Naive thymus-derived CD8-positive, alpha-beta T cell (primary cell): ENCODE data around the gene MALT1. TPM values are rescaled to one million over a fixed set of nuclear protein-coding genes. Genes with fewer than 3 reads are reported as not detected.
"Not testable (repeated sequence)": the region's sequence is repeated elsewhere in the genome, so short reads cannot be mapped to it uniquely, and the experiment has no call there.

Experiments
- ATAC-seq, 2 donors: fragments of 150-1000 bp; cut with Tn5 transposase in 1 of 2; sonication (Bioruptor Pico), chemical (Tn5 transposase) in 1 of 2; 1 replicate in 1 of 2; 2 replicates in 1 of 2; pipeline ENCODE4 v1.10.0; 2021; ENCODE audit warnings: mild to moderate bottlenecking in 2 of 2, moderate library complexity in 2 of 2
- POLR2A ChIA-PET: fragments of 350-600 bp; sonication (Branson Sonifier 250); formaldehyde crosslinking; loops from one replicate; lab custom pipeline; 2021; ENCODE audit warnings: antibody characterized with exemption; lab: Charles Lee
- DNase-seq, 10 donors: peaks; one replicate each; pipeline versions ENCODE4 v3.0.0 to v3.0.0-alpha.2; 2020 to 2022
- H3K27ac Mint-ChIP-seq, 10 donors: one replicate each; pipeline ENCODE4 v1.8.0; 2020 to 2022; ENCODE audit warnings: mild to moderate bottlenecking in 10 of 10, mixed read lengths in 10 of 10, moderate library complexity in 4 of 10, inconsistent platforms in 1 of 10
- H3K27me3 Mint-ChIP-seq, 5 donors: one replicate each; pipeline ENCODE4 v1.8.0; 2021 to 2022; ENCODE audit warnings: mixed read lengths in 5 of 5
- H3K36me3 Mint-ChIP-seq, 3 donors: one replicate each; pipeline ENCODE4 v1.8.0; 2020 to 2022; ENCODE audit warnings: mixed read lengths in 3 of 3, mild to moderate bottlenecking in 2 of 3, inconsistent platforms in 1 of 3
- H3K4me1 Mint-ChIP-seq, 4 donors: one replicate each; pipeline ENCODE4 v1.8.0; 2021 to 2022; ENCODE audit warnings: mixed read lengths in 4 of 4
- H3K4me3 Mint-ChIP-seq, 10 donors: one replicate each; pipeline ENCODE4 v1.8.0; 2020 to 2022; ENCODE audit warnings: mild to moderate bottlenecking in 10 of 10, mixed read lengths in 10 of 10, moderate library complexity in 6 of 10, inconsistent platforms in 1 of 10
- H3K9me3 Mint-ChIP-seq, 9 donors: one replicate each; pipeline ENCODE4 v1.8.0; 2020 to 2022; ENCODE audit warnings: mixed read lengths in 9 of 9, mild to moderate bottlenecking in 3 of 9, inconsistent platforms in 1 of 9, moderate library complexity in 1 of 9
- polyA plus RNA-seq, 3 donors: library from polyadenylated mRNA; unstranded; fragments of 300-500 nt; fragmentation: Illumina TruSeq; gene quantifications; one replicate each; pipeline ENCODE4 v1.2.3, GENCODE V29; 2021
- total RNA-seq, 8 experiments: library from RNA in 2 of 8; stranded (reverse) in 2 of 8; gene quantifications; one replicate each; pipeline ENCODE4 v1.2.3 and lab custom pipeline; 2021 to 2026

Gene MALT1
- total and polyA plus RNA-seq, 5 experiments from 2014 or later: 24.7 to 78.6 (median 37.1) TPM

DNA sequence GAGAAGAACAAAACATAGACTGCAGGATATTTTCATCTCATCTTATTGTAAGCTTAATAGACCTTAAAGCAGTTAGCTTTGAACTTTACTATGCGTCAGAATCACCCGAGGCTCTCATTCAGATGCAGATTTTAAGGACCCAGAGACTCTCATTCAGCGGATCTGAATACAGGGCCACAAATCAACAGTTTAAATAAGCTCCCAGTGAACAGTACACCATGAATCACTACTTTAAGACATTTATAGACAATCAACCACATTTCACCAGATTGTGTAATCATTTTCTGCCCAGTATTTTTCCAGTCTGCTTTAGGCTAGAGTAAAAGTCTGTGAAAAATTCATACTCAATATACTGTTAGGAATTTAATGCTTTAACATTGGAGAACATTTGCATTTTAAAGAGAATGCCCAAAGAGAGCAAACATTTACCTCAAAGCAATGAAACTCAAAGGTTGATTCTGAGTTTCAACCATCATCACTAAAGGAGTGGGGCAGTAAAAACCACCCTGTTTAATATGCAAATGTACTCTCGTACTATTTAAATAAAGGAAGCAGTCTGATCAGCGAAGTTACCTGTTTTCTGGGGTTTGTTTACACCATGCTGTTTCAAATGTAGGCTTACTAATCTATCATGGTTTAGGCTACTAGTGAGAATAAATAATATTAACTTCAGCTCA, 31.4 kb upstream of the MALT1 start:
- H3K36me3 Mint-ChIP-seq: no peaks in the 10 kb centered on the region
- no peaks in the 10 kb centered on the region for H3K27me3 Mint-ChIP-seq
- H3K27ac Mint-ChIP-seq: no peak overlapping the region
- POLR2A ChIA-PET: interaction anchor here (0.6 kb wide), 1 partner anchor 62 kb away, joined by 4 read pairs; no protein-coding TSS in a partner anchor
- no peak overlapping the region for H3K4me3 Mint-ChIP-seq
- peaks cover 9 to 28% (median 22%) of the 10 kb centered on the region in 4 donors for H3K4me1 Mint-ChIP-seq
- DNase-seq (no peak), ATAC-seq (no peak)
- H3K9me3 Mint-ChIP-seq: no peaks in the 10 kb centered on the region

DNA sequence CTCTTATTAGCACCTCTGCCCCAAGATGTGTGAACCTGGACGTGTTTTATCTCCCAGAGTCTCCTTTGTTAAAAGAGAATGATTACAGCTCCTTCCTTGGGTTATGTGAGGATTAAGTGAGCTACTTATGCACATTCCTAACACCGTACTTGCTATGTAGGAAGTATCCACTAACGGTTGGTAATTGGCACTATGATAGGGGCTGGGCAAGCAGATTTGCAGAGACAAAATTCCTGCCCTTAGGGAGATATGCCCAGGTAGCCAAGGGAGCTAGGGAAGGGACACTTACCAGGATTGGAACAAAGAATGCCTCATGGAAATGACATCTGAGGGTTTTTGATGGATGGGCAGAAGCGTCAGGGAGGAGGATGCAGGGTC, 30.8 kb upstream of the MALT1 start:
- POLR2A ChIA-PET: no interaction called here
- Mint-ChIP-seq H3K9me3 (no peaks in the 10 kb centered on the region), H3K27me3 (no peaks in the 10 kb centered on the region), H3K27ac (no peak overlapping the region), H3K4me1 (peaks cover 9 to 28% (median 22%) of the 10 kb centered on the region in 4 donors), H3K36me3 (no peaks in the 10 kb centered on the region), H3K4me3 (no peak overlapping the region)
- DNase-seq (no peak), ATAC-seq (no peak)

- no peaks in the 10 kb centered on the region for H3K36me3 Mint-ChIP-seq
- H3K27ac Mint-ChIP-seq: no peak overlapping the region
- peaks cover 9 to 24% (median 18%) of the 10 kb centered on the region in 4 donors for H3K4me1 Mint-ChIP-seq
- H3K4me3 Mint-ChIP-seq: no peak overlapping the region
- no peak for DNase-seq
- ATAC-seq: no peak
- POLR2A ChIA-PET: no interaction called here
- no peaks in the 10 kb centered on the region for H3K27me3 Mint-ChIP-seq
- no peaks in the 10 kb centered on the region for H3K9me3 Mint-ChIP-seq
Observed at GRCh38 chr18:58640891-58641610, 30.2 kb upstream of the MALT1 start.

DNA sequence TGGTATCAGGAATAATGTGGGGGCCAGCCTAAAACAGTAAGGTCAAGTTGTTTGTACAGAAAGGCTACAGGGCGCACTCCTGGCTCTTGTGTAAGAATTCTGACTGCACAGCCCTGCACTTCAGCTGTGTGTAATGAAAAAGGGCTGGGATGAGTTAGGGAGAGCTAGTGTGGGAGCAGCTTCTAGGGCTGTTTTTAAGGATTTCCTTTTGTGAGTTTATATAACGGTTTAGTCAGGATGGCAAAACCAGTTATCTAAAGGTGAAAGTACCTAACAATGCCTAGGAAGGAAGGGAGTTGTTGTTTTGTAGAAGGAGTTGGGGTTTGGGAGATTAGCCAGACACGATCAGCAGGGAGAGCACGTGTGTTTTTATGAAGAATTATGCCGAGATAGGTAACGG, 27.7 kb upstream of the MALT1 start:
- H3K4me3 Mint-ChIP-seq, H3K27ac Mint-ChIP-seq, H3K9me3 Mint-ChIP-seq, POLR2A ChIA-PET, H3K36me3 Mint-ChIP-seq, ATAC-seq, H3K27me3 Mint-ChIP-seq, DNase-seq: not testable (repeated sequence)
- peaks cover 6 to 16% (median 8%) of the 10 kb centered on the region in 4 donors for H3K4me1 Mint-ChIP-seq

GRCh38 chr18:58645398-58645797, 25.9 kb upstream of the MALT1 start:
- H3K9me3 Mint-ChIP-seq: peaks cover 0 to 6% (median 2%) of the 10 kb centered on the region in 9 donors
- POLR2A ChIA-PET: no interaction called here
- DNase-seq (no peak), ATAC-seq (no peak)
- H3K4me3 Mint-ChIP-seq: no peak overlapping the region
- H3K4me1 Mint-ChIP-seq: peaks cover 7 to 23% (median 19%) of the 10 kb centered on the region in 4 donors
- H3K27me3 Mint-ChIP-seq: no peaks in the 10 kb centered on the region
- H3K27ac Mint-ChIP-seq: no peak overlapping the region
- no peaks in the 10 kb centered on the region for H3K36me3 Mint-ChIP-seq

DNA sequence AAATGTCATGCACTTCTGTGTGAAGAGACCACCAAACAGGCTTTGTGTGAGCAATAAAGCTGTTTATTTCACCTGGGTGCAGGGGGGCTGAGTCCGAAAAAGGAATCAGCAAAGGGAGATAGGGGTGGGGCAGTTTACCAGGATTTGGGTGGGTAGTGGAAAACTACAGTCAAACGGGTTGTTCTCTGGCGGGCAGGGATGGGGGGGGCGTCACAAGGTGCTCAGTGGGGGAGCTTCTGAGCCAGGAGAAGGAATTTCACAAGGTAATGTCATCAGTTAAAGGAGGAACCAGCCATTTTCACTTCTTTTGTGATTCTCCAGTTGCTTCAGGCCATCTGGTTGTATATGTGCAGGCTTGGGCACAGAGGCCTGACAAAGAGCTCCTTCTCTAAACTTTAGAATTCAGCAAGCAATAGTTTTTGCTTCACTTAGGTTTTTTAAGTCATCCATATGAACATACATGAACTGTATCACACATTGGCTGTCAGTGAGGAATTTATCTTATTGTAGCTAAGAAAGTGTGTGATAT, 24.9 kb upstream of the MALT1 start:
- peaks cover 0 to 6% (median 3%) of the 10 kb centered on the region in 9 donors for H3K9me3 Mint-ChIP-seq
- peaks cover 10 to 32% (median 25%) of the 10 kb centered on the region in 4 donors for H3K4me1 Mint-ChIP-seq
- POLR2A ChIA-PET: interaction anchor here (1.1 to 2.0 kb wide), 2 partner anchors 12 to 25 kb away, joined by 3 to 6 read pairs; partner anchors contain the start of gene MALT1
- ATAC-seq (no peak), DNase-seq (no peak)
- no peaks in the 10 kb centered on the region for H3K36me3 Mint-ChIP-seq
- H3K27ac Mint-ChIP-seq: no peak overlapping the region
- no peaks in the 10 kb centered on the region for H3K27me3 Mint-ChIP-seq
- H3K4me3 Mint-ChIP-seq: no peak overlapping the region

- no peaks in the 10 kb centered on the region for H3K27me3 Mint-ChIP-seq
- ATAC-seq (peak; percentile 73 to 93), DNase-seq (peak in 3 of 10 donors; percentile 22 to 40 (median 31))
- peak overlapping the region in 7 of 10 donors; percentile 4 to 61 (median 43) for H3K4me3 Mint-ChIP-seq
- H3K27ac Mint-ChIP-seq: peak overlapping the region in 5 of 10 donors; percentile 29 to 80 (median 72)
- peaks cover 28 to 64% (median 56%) of the 10 kb centered on the region in 4 donors for H3K4me1 Mint-ChIP-seq
- peaks cover 0 to 23% (median 11%) of the 10 kb centered on the region in 9 donors for H3K9me3 Mint-ChIP-seq
- POLR2A ChIA-PET: interaction anchor here (0.9 to 1.4 kb wide), 3 partner anchors 9 to 106 kb away, joined by 3 to 6 read pairs (median 4); partner anchors contain the start of gene MALT1
- peaks cover 0 to 5% (median 4%) of the 10 kb centered on the region in 3 donors for H3K36me3 Mint-ChIP-seq
Observed at GRCh38 chr18:58649966-58650816, 21.1 kb upstream of the MALT1 start.

DNA sequence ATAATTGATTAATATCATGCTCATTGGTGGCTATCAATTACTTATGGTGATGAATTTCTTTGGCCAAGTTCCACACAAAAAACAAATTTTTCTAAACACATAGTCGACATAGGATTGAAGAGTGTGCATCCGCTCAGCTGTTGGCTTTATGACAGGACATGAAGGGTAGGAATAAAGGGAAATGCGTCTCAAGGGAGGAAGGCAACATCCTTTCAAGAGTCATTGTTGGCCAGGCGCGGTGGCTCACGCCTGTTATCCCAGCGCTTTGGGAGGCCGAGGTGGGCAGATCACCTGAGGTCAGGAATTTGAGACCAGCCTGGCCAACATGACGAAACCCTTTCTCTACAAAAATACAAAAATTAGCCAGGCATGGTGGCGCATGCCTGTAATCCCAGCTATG, 20.4 kb upstream of the MALT1 start:
- POLR2A ChIA-PET: interaction anchor here (0.9 to 1.4 kb wide), 2 partner anchors 8 to 20 kb away, joined by 4 to 6 read pairs; partner anchors contain the start of gene MALT1
- not testable (repeated sequence) for H3K36me3 Mint-ChIP-seq, ATAC-seq, H3K27me3 Mint-ChIP-seq, DNase-seq
- peaks cover 4 to 26% (median 14%) of the 10 kb centered on the region in 9 donors for H3K9me3 Mint-ChIP-seq
- H3K4me1 Mint-ChIP-seq: peaks cover 28 to 68% (median 56%) of the 10 kb centered on the region in 4 donors
- peak overlapping the region in 4 of 10 donors; percentile 29 to 80 (median 70) for H3K27ac Mint-ChIP-seq
- H3K4me3 Mint-ChIP-seq: peak overlapping the region in 6 of 10 donors; percentile 4 to 61 (median 22)

DNA sequence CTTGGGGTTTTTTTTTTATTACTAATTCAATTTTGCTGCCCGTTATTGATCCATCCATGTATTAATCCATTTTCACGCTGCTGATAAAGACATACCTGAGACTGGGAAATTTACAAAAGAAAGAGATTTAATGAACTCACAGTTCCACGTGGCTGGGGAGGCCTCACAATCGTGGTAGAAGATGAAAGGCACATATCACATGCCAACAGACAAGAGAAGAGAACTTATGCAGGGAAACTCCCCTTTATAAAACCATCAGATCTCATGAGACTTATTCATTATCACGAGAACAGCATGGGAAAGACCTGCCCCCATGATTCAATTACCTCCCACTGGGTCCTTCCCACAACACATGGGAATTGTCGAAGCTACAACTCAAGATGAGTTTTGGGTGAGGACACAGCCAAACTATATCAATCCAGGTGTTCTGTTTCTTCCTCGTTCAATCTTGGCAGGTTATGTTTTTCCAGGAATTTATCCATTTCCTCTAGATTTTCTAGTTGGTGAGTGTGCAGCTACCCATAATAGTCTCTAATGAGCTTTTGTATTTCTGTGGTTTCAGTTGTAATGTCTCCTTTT, 18.0 kb upstream of the MALT1 start:
- not testable (repeated sequence) for ATAC-seq, DNase-seq, H3K36me3 Mint-ChIP-seq, H3K27me3 Mint-ChIP-seq
- POLR2A ChIA-PET: interaction anchor here (2.7 kb wide), 1 partner anchor 18 kb away, joined by 10 read pairs; the partner anchor contains the start of gene MALT1
- H3K4me3 Mint-ChIP-seq: peak overlapping the region in 5 of 10 donors; percentile 11 to 35 (median 19)
- H3K27ac Mint-ChIP-seq: peak overlapping the region in 5 of 10 donors; percentile 37 to 90 (median 65)
- H3K9me3 Mint-ChIP-seq: peaks cover 6 to 25% (median 15%) of the 10 kb centered on the region in 9 donors
- H3K4me1 Mint-ChIP-seq: peaks cover 40 to 89% (median 74%) of the 10 kb centered on the region in 4 donors

DNA sequence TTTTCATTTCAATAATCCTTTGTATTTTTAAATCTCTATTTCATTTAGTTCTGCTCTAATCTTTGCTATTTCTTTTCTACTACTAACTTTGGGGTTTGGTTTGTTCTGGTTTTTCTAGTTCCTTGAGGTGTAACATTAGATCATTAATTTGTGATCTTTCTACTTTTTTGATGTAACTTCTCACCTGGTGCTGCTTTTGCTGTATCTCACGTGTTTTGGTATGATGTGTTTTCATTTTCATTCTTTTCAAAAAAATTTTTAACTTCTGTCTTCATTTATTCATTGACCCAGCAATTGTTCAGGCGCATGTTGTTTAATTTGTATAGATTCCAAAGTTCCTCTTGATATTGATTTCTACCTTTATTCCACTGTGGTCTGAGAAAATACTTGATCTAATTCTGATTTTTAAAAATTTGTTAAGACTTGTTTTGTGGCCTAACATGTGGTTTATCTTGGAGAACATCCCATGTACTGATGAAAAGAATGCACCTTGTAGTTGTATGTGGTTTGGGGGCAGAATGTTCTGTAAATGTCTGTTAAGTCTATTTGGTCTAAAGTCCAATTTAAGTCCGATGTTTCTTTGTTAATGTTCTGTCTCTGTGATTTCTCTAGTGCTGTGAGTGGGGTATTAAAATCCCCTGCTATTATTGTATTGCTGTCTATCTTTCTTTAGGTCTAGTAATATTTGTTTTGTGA, 17.3 kb upstream of the MALT1 start:
- POLR2A ChIA-PET: interaction anchor here (2.7 kb wide), 1 partner anchor 18 kb away, joined by 10 read pairs; the partner anchor contains the start of gene MALT1
- ATAC-seq: no peak

More for the DNA sequence above, 17.3 kb upstream of the MALT1 start:
- H3K27ac Mint-ChIP-seq: peak overlapping the region in 4 of 10 donors; percentile 2 to 90 (median 54)
- H3K27me3 Mint-ChIP-seq: no peaks in the 10 kb centered on the region
- H3K4me3 Mint-ChIP-seq: peak overlapping the region in 6 of 10 donors; percentile 12 to 29 (median 15)
- peaks cover 37 to 86% (median 74%) of the 10 kb centered on the region in 4 donors for H3K4me1 Mint-ChIP-seq
- no peak for DNase-seq
- peaks cover 6 to 25% (median 15%) of the 10 kb centered on the region in 9 donors for H3K9me3 Mint-ChIP-seq
- H3K36me3 Mint-ChIP-seq: peaks cover 0 to 8% (median 7%) of the 10 kb centered on the region in 3 donors
